B cell (primary cell): Measurements from ENCODE around the gene OR51A2.

ENCODE experiments used
- CTCF ChIP-seq: fragments of 200-600 bp; IDR thresholded peaks from one replicate; pipeline ENCODE4 v1.8.0; 2022; ENCODE audit warnings: antibody characterized with exemption, mild to moderate bottlenecking
- EZH2 ChIP-seq: IDR thresholded peaks from 2 replicates; pipeline ENCODE4 v1.6.1; 2012; ENCODE audit warnings: borderline replicate concordance, low read depth, mild to moderate bottlenecking, moderate library complexity, low read length; ENCODE audit not compliant: insufficient read depth, poor library complexity, severe bottlenecking

GRCh38 chr11:4994551-4994950, 39.0 kb upstream of the OR51A2 start, which contains the start of gene OR51L1:
- TF ChIP-seq CTCF (no peak), EZH2 (no peak)
